ENCODE measurements around the gene RAET1L.

The RAET1L gene

GRCh38 chr6:149990212-149990660, 35.1 kb downstream of the RAET1L start:
- TF ChIP-seq, protein P1, sequence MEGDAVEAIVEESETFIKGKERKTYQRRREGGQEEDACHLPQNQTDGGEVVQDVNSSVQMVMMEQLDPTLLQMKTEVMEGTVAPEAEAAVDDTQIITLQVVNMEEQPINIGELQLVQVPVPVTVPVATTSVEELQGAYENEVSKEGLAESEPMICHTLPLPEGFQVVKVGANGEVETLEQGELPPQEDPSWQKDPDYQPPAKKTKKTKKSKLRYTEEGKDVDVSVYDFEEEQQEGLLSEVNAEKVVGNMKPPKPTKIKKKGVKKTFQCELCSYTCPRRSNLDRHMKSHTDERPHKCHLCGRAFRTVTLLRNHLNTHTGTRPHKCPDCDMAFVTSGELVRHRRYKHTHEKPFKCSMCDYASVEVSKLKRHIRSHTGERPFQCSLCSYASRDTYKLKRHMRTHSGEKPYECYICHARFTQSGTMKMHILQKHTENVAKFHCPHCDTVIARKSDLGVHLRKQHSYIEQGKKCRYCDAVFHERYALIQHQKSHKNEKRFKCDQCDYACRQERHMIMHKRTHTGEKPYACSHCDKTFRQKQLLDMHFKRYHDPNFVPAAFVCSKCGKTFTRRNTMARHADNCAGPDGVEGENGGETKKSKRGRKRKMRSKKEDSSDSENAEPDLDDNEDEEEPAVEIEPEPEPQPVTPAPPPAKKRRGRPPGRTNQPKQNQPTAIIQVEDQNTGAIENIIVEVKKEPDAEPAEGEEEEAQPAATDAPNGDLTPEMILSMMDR (IDR thresholded peaks at IDR 0.05; ENCODE audit: insufficient read depth, missing control alignments), result no peak
- DNase-seq (ENCODE audit: insufficient read length, low spot score), result no peak
- FAIRE-seq, result no peak

DNA sequence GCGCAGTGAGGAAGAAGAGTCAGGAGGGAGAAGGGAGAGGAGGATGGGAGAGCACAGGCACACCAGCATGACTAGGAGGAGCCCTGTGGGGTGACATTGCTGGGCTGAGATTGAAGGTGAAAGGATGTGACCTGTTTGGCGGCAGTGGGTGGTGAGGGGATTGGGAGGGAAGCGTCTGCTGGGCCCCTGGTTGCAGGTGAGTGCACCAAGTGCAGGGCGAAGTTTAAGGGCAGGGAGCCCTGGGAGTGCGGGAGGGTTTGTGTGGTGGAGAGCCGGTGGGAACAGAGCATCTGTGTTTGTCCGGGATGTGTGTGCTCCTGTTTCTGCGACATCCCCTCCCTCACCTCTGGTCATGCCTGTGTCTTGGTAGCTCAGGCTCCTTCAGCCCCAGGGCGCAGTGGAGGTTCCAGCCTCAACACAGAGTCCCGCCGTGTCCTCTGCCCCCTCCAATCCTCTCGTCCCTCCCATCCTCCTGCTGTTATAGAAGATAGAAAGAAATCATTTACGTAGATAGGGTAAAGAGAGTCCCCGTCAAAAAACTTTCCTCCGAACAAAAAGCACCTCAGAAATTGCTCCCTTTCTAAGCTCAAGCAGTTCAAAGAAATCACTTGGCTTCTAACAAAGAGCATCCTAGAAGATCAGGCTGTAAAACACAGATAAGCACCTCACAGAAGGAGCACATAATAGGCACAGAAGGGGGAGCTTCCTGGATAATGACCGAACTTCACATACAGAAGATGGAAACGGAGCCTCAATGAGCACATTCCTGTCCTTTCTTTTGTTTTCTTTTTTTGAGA, 36.6 kb downstream of the RAET1L start:
- TF ChIP-seq, protein P1 (IDR thresholded peaks at IDR 0.05; ENCODE audit: insufficient read depth, missing control alignments), result no peak
- DNase-seq (ENCODE audit: insufficient read length, low spot score) (no peak), FAIRE-seq (no peak)

DNA sequence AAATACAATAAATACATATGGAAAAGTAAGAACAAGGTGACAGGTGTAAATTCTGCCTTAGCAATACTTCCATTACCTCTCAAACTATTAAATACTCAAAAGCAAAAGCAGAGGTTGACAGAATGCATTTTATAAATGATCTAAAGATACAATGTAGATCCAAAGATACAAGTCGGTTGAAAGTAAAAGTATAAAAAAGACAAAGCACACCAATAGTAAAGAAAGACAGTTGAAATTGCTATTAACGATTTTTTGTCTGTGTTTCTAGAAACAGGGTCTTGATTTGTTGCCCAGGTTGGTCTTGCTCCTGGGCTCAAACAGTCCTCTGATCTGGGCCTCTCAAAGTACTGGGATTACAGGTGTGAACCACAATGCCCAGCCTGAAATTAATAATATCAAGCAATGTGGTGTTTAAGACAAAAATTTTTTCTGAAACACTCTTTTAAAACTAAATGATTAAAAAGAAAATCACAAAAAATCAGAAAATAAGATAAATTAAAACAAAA, 37.7 kb downstream of the RAET1L start:
- DNase-seq (ENCODE audit: insufficient read length, low spot score) (no peak), FAIRE-seq (no peak)
- TF ChIP-seq, protein P1 (IDR thresholded peaks at IDR 0.05; ENCODE audit: insufficient read depth, missing control alignments), result no peak

DNA sequence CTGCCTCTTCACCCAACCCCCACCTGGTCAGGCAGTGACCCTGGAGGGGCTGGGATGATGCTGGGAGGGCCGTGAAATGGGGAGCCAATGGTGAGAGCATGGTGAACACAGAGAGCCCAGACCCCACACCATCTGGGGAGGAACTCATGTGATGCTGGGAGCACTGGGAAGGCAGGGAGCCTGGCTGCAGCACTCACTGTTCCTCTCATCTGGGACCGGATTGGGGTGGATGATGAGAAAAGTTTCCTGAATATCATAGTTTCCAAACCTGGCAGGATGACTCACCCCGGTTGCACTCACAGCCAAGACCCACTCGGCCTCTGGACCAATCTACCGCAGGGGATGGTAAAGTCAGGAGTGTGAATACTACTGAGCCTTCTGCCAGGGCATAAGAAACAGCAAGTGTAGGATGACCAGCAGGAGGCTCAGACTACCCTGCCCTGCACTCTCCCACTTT, 39.8 kb downstream of the RAET1L start:
- TF ChIP-seq, protein P1 (IDR thresholded peaks at IDR 0.05; ENCODE audit: insufficient read depth, missing control alignments), result no peak
- FAIRE-seq, result no peak
- no peak for DNase-seq (ENCODE audit: insufficient read length, low spot score)

DNA sequence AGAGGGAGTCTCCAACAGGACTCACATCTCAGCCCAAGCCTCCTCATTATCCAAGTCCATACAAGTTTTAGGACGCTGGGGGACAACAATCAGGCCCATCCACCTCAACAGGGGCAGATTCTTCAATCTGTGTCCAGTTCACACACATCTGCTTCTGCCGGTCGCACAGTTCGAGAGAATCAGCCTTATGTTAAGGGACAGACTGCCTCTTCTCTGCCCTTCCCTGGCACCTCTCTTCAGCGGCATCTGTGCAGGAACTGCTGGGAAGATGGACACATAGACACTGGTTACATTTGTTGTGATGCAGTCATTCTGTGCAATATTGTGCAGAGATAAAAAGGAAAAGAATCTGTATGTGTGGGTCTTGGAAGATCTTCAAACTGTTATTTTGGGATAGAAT, 40.6 kb downstream of the RAET1L start:
- DNase-seq (ENCODE audit: insufficient read length, low spot score) (no peak), FAIRE-seq (no peak)
- TF ChIP-seq, protein P1 (IDR thresholded peaks at IDR 0.05; ENCODE audit: insufficient read depth, missing control alignments), result no peak

- no peak for DNase-seq (ENCODE audit: insufficient read length, low spot score)
- TF ChIP-seq, protein P1 (IDR thresholded peaks at IDR 0.05; ENCODE audit: insufficient read depth, missing control alignments), result no peak
- FAIRE-seq, result no peak
These were observed 42.2 kb downstream of the RAET1L start for GRCh38 chr6:149983145-149983544.

- FAIRE-seq (no peak), DNase-seq (ENCODE audit: insufficient read length, low spot score) (no peak)
- TF ChIP-seq, protein P1 (IDR thresholded peaks at IDR 0.05; ENCODE audit: insufficient read depth, missing control alignments), result no peak
These were observed 46.0 kb downstream of the RAET1L start for GRCh38 chr6:149979293-149979692.

All from D721Med (cell line).